Fibroblast of pulmonary artery (primary cell): ENCODE measurements around the gene PPP6R2.
"Not testable (repeated sequence)": the region's sequence is repeated elsewhere in the genome, so short reads cannot be mapped to it uniquely, and the experiment has no call there.

ENCODE experiments used
- DNase-seq: peaks from one replicate; pipeline ENCODE4 v3.0.0-alpha.2; 2010; ENCODE audit warnings: low read depth
- H3K4me3 ChIP-seq: replicated peaks from 2 replicates; pipeline ENCODE4 v1.5.1; 2011; ENCODE audit warnings: low read depth, mild to moderate bottlenecking, control low read depth, low read length, moderate library complexity
- TF ChIP-seq, protein P1 (sequence below): IDR thresholded peaks from 2 replicates; pipeline ENCODE4 v1.5.1; 2011; ENCODE audit warnings: mild to moderate bottlenecking, control low read depth, low read length, inconsistent platforms; ENCODE audit errors: missing control alignments

Gene PPP6R2

DNA sequence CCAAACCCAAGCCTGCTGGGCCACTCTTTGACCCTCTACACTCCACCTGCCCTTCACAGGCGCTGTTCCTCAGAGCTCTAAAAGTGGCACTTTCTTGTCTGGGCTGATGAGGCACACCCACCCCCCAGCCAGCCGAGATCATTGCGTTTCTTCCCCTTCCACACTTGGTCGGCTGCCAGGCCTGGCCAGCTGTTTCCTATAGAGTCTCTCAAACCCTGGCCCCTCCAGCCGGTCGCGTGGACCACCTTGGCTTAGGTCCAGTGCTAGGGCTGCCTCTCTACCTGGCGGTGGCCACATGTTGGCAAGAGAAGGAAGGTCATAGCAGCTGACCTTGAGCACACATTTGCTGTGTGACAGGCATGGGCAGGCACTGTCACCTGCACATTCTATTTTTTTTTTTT is 60.6 kb downstream of the PPP6R2 start:
- TF ChIP-seq, protein P1, sequence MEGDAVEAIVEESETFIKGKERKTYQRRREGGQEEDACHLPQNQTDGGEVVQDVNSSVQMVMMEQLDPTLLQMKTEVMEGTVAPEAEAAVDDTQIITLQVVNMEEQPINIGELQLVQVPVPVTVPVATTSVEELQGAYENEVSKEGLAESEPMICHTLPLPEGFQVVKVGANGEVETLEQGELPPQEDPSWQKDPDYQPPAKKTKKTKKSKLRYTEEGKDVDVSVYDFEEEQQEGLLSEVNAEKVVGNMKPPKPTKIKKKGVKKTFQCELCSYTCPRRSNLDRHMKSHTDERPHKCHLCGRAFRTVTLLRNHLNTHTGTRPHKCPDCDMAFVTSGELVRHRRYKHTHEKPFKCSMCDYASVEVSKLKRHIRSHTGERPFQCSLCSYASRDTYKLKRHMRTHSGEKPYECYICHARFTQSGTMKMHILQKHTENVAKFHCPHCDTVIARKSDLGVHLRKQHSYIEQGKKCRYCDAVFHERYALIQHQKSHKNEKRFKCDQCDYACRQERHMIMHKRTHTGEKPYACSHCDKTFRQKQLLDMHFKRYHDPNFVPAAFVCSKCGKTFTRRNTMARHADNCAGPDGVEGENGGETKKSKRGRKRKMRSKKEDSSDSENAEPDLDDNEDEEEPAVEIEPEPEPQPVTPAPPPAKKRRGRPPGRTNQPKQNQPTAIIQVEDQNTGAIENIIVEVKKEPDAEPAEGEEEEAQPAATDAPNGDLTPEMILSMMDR: no peak
- no peak overlapping the region for H3K4me3 ChIP-seq
- DNase-seq: peak; percentile 21

- TF ChIP-seq, protein P1: no peak
- H3K4me3 ChIP-seq: no peak overlapping the region
- DNase-seq: no peak
These were observed 63.5 kb downstream of the PPP6R2 start for GRCh38 chr22:50406416-50407170.

DNA sequence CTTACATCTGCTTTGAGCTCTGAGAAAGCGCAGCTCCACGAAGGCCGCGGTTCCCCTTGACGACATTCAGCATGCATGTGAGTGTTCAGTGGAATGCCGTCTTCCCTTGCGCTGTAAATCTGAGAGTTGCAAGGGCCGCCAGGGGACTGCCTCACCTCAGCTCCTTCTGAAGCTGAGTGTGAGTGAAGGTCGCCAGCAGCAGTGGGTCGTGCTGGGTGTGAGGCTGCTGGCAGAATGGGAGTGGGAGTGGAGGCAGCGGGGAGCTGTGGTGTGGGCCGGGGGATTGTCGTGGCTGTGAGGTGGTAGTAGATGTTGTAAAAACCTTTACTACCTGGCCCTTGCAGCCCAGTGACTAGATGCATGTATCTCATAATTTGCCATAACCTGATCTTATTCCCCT is 65.2 kb downstream of the PPP6R2 start:
- no peak for DNase-seq
- H3K4me3 ChIP-seq: no peak overlapping the region
- TF ChIP-seq, protein P1: no peak

GRCh38 chr22:50408954-50409353 is 65.8 kb downstream of the PPP6R2 start:
- not testable (repeated sequence) for H3K4me3 ChIP-seq, DNase-seq

- no peak for DNase-seq
- no peak overlapping the region for H3K4me3 ChIP-seq
- TF ChIP-seq, protein P1: no peak
These were observed 71.5 kb downstream of the PPP6R2 start for GRCh38 chr22:50414476-50415248.

DNA sequence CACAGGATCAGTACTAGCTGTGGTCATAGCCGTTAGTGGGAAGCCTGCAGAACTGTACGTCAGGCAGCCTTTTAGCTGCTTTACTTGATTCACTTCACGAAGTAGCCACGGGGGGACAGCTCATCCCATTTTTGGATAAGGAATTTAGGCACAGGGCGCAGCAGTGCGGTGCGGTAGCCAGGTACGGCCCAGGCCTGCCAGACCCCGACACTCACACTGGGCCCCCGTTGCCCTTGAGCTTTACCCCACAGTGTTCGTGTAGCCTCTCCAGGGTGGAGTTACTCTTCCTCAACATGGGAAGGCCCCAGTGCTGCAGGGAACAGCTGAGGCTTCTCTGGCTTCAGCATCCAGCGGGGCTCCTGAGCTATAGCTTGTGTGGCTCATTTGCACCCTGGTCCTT is 72.3 kb downstream of the PPP6R2 start:
- no peak overlapping the region for H3K4me3 ChIP-seq
- no peak for DNase-seq
- TF ChIP-seq, protein P1: no peak

- DNase-seq: no peak
- no peak overlapping the region for H3K4me3 ChIP-seq
- TF ChIP-seq, protein P1: no peak
These were observed 73.9 kb downstream of the PPP6R2 start for GRCh38 chr22:50416996-50417395.
